Superior temporal gyrus (tissue), 1 donor: Measurements from ENCODE around the gene UBIAD1.

Experiments
- DNase-seq: peaks from one replicate; pipeline ENCODE4 v3.0.0-alpha.2; 2016; ENCODE audit errors: extremely low spot score

Gene UBIAD1

DNA sequence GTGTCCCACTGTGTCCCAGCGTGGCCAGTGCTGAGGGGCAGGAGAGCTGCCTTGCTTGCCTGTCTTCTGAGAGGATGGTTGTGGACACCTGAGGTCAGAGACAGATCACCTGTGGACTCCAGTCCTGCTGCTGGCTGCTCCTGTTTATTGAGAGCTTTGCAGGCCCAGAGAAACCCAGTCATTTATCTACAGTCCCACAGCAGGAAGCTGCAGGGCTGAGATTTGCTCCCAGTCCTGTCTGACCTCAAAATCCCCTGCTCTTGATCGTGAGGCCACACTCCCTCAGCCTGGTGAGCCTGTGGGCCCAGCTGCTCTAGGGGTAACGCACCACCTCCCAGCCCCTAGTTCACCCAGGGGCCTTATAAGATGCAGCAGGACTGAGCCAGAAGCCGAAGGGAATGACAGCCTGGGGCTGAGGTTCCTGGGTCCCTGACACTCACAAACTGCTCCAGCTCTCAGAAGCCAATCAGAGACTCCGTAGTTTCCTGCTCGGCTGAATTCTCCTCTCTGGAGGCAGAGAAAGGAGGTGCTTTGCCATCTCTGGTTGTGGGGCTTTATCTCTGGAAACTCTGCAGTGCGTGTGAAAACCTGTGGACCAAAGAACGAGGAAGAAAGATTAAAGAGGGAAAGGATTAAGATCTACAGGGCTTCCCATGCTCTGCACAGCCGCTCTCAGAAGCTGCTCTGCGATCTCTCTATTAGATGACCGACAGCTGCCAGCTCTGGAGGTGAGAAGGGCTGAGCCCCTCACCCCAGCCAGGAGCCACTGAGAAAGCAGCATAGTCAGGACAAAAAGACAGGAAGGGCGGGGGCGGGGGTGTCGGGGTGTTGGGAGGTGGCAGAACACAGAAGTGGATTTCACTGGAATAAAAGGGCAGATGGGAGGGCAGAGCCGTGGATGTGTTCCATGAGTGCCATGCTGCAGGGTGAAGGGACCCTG lies 39.1 kb downstream of the UBIAD1 start:
- DNase-seq, result no peak

DNA sequence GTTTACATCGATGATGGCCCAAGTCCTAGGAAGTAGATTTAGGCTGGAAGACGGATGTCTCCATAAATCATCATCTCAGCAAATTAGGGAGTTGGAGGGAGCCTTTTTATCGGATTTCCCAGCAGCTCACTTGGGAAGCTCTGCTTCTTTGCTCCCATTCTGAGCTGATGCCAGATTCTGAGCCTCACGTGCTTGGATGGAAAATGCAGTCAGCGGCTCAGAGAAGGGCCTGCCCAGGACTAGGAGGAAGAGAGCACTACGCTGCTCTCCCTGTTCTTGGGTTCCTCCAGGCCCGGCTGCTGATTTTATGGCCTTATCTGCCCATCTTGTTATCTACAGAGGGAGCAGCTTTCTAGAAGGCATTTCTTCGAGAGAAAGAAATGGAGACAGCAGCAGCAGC lies 42.0 kb downstream of the UBIAD1 start:
- peak; percentile 39 for DNase-seq

DNA sequence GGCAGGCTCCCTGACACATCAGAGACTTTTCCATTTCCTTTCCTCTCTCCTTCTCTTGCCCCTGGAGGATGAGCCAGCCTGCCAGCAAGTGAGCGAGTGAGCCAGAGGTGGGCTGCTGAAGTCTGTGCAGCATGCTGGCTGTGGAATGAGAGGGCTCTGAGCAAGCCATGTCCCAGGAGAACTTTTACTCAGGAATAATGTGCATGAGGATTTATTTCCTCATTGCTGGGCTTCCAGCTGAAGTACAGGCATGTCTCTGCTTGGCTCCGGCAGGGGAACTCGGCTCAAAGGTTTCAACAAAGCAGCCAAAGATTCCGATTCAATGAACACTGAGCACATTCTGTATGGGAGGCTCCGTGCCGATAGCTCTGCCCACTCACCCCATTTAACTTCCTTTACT lies 43.7 kb downstream of the UBIAD1 start:
- DNase-seq, result no peak

DNA sequence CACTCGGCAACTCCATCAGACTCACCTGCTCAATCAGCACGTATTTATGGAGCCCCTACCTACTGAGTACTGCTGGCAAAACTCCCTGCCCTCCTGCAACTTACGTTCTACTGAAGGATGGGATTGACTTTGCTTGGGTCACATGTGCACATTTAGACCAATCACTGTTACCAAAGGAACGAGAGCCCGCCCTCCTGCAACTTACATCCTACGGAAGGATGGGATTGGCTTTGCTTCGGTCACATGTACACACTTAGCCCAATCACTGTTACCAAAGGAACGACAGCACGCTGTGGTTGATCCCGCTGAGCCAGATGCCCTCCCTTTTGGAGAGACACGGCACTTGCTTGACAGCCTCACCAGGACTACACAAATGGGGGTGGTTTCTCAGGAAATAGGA lies 46.0 kb downstream of the UBIAD1 start:
- DNase-seq, result no peak

DNA sequence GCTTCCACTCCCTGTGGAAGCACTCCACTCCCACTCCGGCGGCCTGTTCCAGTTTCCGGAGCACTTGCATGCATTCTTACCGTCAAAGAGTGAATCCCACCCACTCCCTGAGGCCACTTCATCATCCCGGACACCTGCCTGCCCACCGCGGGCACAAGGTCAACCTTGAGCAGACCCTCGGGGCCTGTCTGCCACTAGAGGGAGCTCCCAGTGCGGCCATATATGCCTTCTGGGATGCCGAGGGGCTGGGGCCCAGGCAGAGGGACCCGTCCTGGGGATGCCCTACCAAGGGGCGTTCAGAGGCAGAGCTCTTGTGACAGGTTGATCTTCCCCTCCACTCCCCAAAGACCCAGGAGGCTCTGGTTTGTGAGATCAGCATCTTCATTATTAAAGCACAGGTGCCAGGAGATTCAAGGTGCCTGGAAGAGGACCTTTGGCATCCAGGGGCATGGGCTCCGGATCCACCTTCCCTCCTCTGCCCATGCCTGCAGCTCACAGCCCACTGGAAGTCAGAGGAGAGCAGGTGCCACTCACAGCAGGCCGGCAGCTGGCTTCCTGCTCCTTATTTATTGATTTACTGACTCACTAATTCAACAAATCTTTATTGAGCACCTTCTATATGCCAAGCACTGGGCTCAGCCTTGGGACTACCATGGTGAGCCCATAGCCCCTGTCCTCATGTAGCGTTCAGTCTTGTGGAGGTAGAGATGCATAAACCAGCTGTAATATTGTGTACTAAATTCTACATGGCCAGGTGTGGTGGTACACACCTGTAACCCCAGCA lies 47.3 kb downstream of the UBIAD1 start:
- DNase-seq, result no peak

DNA sequence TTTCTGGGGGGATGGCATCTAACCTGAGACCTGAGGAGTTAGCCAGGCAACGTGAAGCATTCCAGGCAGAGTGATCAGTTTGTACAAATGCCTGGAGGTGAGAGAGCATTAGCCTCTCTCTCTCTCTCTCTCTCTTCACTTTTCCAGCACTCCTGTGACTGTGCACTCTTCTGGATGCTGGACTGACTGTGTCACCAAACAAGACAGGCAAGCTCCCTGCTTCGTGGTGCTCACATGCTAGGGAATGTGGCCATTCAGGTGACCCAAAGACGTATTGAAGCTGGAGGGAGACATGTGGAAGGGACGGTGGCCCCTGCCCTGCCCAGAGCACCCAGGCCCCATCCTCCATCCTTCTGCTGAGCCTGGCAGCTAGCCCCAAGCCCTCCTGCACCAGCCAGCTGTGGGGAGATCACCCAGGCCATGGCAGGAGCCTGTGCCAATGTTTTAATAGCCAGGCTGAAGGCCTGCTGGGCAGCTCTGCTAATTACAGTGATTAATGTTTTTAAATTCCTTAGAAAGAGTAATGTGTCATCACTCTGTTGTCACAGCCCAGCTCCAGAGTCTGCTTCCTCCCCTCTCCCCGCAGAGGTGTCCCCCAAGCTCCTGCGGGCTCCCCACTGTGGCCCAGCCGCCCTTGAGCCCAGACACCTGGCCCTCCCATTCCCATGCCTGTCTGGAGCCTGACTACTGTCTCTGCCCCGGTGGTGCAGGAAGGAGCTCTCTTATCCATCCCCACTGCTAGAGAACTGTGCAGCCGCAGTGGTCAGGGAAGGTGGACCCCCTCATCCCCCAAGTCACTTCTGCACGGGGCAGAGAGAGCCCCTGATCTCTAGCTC lies 48.9 kb downstream of the UBIAD1 start:
- DNase-seq, result no peak

DNA sequence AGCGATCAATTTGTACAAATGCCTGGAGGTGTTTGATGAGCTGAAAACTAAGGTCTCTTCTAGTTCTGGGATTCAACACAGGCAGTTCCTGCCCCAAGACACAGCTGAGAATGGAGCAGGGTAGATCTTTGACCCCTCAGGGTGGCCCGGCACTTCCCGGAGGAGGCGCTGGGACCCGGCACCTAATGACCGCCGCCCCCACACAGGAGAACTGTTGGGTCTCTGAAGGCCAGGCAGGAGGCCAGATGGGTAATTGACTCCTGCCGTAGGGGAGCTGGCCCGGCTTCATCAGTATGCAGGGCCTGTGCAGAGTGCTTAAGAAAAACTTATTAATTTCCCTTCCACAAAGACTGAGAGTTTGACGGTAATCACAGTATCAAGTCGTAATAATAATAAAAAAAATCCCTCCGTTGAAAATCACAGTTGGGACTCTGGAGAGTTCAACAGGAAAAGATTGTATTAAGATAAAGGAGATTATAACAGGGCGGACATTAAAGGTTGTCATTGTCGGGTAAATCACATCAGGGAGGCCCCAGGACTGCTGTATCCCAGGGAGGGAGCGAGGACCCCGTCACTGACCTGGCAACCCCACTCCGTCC lies 51.7 kb downstream of the UBIAD1 start:
- DNase-seq, result no peak

DNA sequence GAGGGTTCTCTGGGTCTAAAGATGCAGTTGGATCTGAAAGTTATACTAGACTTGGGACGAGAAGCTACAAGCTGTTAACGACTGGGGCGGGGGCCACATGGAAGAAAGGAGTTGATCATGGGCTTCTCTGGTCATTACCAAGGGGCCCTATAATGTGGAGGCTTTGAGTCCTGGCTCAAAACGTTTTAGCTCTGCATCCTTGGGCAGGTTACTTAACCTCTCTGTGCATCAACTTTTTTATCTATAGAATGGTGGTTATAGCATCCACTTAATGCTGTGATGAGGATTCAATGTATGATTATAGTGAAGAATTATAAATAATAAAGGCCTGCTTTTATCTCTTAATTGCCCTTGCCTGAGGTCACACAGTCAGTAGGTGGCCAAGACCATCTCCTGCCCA lies 53.1 kb downstream of the UBIAD1 start:
- DNase-seq, result no peak

DNA sequence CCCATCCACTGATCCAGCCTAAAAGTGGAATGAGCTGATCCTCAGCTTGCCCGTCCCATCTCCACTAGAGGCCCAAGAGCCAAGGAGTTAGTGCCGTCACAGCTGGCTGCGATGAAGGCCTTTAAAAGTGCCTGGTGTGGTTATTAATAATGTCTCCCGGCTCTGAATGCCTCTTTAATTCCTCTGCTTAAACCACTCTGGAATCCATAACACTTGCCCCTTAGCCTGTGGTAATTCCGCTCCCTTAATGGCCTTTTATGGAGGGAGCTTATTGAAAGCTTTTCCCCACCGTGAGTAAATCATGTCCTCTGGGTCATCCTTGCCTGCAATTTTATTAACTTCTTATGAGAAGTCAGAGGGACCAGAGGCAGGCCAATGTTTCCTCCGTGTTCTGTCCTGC lies 55.4 kb downstream of the UBIAD1 start:
- no peak for DNase-seq

DNA sequence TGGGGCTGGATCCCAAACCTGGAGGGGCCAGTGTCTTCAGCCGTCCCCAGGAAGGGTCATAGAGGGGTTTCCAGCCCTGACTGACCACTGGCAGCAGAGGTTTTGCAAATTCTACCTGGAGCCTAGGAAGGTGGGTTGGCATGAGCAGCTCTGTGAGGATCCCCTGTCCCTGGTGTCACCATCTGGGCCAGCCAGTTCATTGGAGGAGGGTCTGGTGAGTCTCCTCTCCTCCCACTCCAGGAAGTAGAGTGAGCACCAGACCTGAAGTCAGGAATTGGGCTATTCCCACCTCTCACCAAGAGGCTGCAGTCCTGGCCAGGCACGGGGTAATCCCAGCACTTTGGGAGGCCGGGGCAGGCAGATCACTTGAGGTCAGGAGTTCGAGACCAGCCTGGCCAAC lies 57.4 kb downstream of the UBIAD1 start:
- no peak for DNase-seq

DNA sequence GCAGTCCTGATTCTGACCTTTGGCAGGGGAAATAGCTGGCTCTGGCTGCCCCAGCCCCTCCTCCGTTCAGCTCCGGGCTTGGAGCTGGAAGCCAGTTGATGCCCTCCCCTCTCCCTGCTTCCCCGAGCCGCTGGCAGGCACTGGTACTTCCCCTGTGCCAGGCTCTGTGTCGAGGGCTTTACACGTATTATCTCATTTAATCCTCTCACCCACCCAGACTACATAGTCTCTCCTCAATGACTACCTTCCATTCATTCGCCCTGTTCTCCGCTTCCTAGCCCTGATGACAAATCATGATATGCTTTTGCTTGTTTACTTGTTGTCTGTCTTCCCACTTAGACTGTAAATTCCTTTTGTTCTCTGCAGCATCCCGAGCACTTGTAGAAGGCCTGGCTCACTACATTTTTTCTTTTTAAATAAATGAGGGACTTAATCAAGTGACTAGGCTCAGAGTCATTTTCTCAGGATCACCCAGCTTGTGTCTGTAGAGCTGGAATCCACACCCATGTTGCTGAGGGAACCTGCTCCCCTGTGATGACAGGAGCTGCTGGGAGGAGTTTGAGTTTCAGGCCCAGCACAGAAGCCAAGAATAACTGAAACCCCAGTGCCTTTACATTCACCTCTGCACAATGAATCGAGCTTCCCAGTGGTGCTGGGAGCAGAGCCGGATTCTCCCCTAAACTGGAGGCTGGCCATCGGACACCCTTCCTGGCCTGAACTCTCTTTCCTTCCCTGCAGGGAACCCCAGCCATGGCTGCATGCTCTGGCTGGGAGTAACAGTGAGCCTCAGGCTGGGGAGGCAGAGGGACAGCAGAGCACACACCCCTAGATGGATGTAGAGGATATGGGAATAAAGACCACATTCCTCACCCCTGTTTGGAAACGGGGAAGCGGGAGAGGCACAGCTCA lies 58.3 kb downstream of the UBIAD1 start:
- DNase-seq, result no peak

DNA sequence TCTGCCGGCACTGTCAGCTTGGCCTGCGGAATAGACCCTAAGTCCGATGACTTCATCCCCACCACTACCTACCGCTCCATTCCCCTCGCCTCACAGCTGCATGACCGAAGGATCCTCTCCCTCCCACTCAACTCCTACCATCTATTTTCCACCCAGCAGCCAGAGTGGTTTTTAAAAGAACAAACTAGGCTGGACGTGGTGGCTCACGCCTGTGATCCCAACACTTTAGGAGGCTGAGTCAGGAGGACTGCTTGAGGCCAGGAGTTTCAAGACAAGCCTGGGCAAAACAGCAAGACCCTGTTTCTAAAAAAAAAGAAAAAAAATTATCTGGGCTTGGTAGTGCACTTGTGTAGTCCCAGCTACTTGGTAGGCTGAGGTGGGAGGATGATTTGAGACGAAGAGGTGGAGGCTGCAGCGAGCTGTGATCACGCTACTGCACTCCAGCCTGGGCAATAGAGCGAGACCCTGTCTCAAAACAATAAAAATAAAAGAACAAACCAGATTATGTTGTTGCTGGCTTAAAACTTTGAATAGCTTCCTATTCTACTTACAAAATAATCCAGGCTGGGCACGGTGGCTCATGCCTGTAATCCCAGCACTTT lies 59.0 kb downstream of the UBIAD1 start:
- DNase-seq, result no peak

DNA sequence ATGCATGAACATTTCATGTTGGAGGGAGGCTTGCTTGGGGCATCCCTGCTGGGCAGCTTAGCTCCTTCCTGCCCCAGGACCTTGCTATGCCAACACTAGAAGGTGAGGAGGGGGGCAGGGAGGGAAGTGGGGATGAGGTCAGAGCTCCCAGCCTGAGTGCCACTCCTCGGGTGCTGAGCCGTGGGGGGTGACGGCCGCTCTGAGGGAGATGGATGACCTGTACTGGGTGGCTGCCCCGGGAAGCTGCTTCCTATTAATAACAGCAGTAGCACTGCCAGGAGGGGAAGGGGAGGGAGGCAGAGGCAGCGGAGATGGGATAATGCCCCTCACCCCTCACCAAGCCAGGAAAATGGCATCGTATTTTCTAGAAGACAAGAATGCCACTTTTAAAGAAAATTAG lies 60.6 kb downstream of the UBIAD1 start:
- no peak for DNase-seq

DNA sequence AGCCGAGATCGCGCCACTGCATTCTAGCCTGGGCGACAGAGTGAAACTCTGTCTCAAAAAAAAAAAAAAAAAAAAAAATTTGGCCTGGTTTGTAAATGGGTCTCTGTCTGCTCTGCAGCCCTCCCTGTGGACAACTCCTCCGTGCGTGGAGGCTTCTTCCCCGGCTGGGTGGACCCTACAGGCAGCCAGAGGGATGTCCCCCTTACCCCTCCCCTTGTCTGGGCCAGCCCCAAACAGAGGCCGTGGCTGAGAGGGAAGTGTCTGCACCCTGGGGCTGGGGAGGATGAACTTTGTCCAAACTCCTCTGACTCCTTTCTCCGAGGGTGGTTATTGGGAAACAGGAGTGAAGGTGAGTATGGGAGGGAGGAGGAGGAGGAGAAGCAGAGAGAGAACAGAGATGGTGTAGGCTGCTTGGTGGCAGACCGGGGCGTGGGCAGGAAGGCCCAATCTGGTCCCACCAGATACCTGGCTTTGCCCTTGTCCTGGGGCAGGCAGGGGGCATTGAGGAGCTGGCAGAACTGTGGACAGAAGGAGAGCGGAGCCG lies 61.3 kb downstream of the UBIAD1 start:
- DNase-seq, result no peak

DNA sequence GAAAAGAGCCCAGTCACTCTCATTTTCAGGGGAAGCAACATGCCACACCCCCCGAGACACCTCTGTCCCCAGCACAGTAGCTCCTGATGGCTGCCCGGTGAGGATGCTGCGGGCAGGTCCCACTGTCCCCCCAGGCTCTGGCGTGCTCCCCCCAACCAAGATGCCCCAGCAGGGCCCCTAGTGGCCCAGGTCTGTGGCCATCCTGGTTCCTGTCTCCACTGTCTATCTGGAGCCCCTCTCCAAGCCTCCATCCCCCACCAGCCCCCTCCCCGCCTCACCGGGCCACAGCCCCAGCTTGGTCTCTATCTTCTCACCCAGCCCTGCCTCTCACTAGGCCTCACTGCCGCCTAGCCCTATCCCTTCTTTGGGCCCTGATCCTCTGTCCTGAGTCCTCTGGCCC lies 61.8 kb downstream of the UBIAD1 start:
- DNase-seq, result no peak

DNA sequence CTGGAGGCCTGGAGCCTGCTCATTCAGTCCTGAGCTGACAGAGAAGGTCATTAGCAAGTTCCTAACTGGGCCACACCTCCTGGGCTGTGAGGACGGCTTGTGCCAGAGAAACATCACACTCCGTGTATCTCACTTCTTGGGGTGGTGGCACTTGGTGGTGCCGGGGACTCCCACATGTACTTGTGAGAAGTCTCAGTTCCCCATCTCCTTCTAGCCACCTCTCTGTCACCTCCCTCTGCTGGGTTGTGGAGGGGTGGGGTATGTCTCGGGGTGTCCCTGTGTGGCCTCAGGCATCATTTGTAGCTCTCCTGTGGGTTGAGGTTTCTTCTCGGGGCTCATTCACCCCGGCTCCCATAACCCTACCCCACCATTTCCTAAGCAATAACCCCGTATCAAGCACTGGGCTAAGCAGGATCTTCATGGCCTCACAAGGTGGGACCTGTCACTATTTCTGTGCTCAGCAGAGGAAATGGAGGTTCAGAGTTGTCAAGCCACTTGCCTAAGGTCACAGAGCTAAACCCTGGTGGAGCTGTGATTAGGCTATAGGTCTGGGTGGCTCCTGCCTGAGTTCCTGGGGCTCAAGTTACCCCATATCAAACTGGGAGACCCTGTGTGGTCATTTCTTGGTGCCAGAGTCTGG lies 62.5 kb downstream of the UBIAD1 start:
- no peak for DNase-seq

DNA sequence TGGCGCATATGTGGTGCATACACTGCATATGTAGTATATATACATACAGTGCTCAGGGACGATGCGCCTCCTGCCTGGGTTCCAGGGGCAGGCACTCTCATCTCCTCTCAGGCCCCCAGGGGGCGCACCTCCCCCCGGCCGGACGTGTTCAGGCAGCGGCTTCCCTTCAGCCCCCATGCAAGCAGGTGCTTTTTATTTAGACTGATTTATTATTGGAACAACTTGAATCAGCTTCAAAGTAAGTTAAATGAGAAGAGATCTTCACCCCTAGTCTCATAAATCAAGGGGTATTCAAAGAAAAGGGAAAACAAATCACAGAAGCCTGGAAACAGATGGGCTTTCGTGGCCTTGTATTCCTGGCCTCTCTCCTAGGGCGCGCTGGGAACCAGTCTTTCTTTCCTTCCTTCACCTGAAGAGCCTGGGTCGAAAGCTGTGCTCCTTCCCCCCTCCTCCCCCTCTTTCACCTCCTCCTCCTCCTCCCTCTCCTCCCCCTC lies 64.6 kb downstream of the UBIAD1 start:
- no peak for DNase-seq
